GM19193 (cell line): Measurements from ENCODE around the gene USP3.

ENCODE experiments used
- POLR2A ChIP-seq: IDR thresholded peaks from 4 replicates; pipeline ENCODE4 v1.6.1; 2011; ENCODE audit not compliant: insufficient read depth, insufficient read length; ENCODE audit errors: extremely low read depth

The USP3 gene

DNA sequence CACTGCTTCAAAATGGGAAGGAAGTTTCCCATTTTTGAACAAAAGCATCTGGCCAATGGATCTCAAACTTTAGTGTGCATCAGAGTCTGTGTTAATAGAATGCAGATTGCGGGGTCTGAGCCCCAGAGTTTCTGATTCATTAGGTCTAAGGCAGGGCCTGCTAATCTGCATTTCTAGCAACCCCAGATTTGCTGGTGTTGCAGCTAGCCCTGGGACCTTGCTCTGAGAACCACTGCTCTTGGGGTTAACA, 30.7 kb upstream of the USP3 start:
- no peak for TF ChIP-seq POLR2A

DNA sequence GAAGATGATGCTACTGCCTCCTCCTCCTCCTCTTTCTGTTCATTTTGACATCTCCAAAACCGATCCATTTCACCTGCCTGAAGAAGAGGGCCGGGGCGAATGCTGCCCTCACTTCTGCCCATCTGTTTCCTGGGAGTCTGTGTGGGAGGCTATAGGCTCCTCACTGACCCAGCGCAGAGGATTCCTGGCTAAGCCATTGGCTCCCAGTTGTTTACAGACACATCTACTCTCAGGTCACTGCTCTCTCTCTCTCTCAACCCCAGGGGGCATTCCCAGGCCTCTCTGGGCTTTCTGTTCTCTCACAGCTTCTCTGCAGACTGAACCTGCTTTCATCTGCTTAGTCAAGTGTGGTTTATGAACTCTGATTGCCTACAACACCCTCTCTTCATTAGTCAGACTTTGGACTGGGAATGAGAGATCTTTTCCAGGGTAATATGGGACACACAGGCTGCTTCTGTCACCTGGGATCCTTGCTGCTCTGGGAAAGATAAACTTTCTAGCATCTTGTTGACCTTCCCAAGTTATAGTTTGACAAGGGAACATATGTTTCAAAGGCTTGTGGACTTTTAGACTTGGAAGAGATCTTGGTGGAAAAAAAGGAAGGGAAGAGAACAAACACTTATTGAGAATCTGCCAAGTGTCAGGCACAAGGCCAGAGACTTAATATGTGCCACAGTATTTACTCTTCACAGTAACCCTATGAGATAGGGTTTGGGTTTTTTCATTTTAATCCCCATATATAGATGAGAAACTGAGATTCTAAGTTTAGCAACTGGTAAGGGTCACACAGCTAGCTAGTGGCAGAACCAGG, 30.2 kb upstream of the USP3 start:
- peak; percentile 31 for TF ChIP-seq POLR2A

DNA sequence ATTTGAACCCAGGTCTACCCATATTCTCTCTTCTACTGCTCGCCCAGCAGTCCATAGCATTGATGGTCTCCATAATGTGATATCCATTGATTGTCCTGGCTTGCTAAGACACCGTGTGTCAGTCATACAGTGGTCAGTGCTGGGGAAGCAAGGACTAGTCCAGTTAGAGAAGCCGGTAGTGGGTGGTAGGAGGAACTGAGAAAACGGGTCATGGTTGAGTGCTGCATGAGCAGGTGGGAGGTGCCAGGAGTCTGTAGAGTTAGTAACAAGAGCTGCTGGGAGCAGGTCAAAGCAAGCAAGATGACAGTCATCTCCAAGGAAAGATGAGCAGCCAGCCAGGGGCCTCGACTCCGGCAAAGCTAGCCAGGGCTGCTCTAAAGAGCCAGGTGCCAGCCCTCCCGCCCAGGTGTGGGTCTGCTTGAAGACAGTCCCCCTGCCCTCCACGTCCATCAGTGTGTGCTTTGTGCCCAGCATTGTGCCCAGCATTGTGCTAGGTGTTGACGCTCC, 29.5 kb upstream of the USP3 start:
- peak; percentile 65 for TF ChIP-seq POLR2A

GRCh38 chr15:63475707-63476106, 28.7 kb upstream of the USP3 start:
- TF ChIP-seq POLR2A = no peak

- no peak for TF ChIP-seq POLR2A
Measured at GRCh38 chr15:63476229-63476632, 28.2 kb upstream of the USP3 start.

DNA sequence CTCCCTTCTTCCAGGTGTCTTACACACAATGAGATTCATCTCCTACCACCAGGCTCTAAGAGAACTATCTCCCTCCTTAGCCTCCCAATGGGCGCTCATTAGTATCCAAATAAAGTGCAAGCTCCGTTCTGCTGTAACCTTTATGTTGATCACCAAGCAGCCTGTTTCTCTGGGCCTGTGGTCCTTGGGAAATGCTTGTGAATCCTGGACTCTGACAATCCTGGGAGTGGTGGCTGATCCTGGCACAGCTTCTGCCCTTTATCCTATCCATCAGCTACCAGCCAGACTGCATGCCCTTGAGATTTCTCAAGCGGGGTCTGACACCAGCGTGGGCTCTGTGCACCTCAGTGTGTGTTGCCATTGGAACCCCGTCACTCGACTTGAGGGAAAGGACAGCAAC, 26.1 kb upstream of the USP3 start:
- no peak for TF ChIP-seq POLR2A

DNA sequence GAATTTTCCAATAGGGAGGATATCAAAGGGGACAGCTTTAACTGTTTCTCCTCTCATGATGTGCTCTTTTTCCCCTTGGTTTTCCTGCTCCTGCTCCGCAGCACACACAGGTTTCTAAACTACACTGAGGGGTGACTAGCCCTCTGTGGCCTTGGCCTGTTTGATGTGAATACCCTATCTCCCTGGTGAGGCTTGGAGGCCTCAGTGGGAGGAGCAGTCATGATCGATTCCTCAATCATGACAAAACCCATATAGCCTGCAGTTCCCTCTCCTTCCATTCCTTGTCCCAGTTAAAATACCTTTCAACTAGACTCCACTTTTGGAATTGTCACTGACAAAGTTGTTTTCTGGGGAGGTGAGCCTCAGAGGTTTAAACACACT, 24.0 kb upstream of the USP3 start:
- no peak for TF ChIP-seq POLR2A

DNA sequence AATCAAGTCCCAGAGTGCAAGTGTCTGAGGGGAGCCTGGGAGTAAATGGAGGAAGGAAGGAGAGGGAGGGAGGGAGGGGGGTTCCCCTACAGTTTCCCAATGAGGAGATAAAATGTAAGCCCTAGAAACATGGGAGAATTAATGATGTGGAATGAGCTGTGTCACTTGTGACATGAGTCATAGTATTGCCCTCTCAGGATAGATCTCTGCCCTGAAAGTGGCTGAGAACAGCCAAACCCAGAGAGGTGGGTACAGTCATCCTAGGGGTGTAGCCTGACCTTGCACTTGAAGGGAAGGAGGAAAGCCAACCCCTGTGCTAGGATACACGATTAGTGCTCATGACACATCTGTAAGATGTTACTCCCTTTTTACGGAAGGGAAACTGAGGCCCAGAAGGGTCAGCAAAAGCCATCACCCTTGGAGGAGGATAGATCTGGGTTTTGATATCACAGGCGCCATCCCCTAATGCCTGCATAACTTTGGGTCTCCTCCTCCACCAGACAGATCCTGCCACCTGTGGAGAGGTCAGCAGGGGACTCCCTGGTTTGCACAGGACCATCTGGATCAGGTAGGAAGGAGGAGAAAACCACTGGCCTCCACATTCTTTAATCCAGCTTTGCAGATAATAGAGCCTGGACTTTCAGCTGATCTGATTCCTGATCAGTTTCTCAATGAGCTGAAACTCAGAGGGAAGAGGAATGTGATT, 23.1 kb upstream of the USP3 start:
- no peak for TF ChIP-seq POLR2A

DNA sequence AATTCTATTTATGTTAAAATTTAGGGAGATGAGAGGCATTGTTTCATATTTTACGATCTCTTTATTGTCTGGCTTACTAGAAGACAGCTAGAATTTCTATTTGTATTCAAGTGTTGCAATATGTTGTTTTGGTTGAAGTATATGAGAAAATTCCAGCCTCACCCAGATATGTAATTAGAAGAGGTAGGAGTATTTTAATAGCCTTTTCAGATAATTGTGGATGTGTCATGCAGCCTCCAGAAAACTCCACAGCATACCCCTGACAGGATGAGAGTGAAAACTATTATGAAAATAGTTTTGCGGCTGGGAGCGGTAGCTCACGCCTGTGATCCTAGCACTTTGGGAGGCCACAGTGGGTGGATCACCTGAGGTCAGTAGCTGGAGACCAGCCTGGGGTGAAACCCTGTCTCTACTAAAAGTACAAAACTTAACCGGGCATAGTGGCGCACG, 21.5 kb upstream of the USP3 start:
- no peak for TF ChIP-seq POLR2A

DNA sequence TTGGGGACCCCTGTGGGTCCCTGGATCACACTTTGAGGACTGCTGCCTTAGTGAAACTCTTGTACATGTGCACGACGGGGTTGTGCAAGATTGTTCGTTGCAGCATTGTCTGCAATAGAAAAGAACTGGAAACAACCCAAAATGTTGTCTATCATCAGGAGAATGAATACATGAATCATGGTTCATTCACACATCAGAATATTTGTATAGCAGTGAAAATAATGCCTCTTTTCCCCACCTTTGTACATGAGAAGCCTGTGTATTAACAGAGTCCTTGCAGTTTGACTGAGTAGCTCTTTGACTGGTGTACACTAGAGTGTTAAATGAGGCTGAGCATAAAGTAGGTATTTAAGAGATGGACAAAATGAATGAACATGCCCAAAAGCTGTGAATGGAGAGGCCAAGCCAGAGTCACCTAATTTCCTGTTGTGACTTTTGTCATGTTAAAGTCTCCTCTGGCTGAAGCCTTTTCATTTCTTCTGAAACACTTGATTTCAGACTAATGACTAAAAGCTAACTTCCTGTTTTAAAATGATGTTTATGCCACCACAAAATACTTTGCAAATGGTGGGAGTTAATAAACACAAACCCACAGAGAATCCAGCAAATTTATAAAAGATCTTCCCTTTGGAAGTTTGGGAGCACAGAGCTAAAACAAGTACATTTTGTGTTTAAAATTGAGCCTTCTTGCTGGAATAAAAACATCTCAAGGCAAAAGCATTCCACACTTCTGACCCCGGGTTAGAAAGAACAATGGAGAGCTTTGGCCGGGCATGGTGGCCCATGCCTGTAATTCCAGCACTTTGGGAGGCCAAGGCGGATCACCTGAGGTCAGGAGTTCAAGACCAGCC, 20.6 kb upstream of the USP3 start:
- no peak for TF ChIP-seq POLR2A

GRCh38 chr15:63484433-63485186, 19.8 kb upstream of the USP3 start:
- no peak for TF ChIP-seq POLR2A

DNA sequence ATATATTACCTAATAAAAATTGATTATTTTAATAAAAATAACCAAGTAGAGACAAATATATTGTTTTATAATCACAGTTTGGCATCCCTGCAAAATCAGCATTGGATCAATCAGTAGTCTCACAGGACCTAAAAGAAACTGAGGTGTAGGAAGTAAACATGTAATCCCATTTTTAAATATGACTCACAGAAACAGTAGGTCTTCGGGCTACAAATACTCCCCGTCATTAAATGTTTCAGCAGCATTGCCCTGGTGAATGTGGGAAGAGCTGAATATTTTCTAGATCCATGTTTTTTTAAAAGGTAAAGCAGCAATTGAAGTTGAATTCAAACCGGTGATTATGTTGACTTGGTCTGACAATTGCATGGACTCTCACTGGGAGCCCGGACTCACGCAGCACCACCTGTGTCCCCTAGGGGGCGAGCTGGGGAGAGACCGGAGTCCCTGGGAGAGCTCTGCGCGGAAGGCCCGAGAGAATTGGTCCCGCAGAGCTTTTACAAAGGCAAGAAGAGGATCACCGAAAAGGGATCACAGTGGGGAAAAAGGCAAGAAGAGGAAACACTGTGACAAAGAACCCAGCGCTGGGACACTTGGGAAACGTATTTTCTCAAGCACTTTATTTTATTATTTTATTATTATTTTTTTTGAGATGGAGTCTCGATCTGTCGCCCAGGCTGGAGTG, 17.2 kb upstream of the USP3 start:
- no peak for TF ChIP-seq POLR2A

DNA sequence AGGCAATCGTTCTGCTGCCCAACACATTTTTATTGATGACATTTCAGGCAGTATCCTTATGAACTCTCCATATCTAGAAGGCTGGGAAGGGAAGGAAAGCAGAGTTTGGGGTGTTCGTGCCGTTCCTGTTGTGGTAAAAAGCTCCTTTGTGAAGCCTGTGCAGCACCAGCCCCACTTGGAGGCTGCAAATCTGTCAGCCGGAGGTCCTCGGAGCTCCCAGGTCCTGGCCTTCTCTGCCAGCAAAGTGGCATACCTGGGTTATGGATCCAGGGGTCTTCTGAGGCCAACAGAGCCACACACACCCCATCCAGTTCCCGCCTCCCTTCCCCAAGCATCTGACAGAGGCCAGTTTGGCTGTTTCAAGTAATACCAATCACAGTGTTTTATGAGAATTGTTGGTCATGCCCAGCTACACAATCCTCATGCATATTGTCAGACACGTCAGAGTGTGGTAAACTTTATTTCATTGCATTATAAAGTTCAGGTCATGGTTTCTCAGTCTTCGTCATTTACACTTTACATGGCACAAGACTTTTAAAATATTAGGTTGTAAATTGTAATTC, 15.9 kb upstream of the USP3 start:
- no peak for TF ChIP-seq POLR2A

GRCh38 chr15:63489352-63489751, 15.0 kb upstream of the USP3 start:
- TF ChIP-seq POLR2A = no peak

DNA sequence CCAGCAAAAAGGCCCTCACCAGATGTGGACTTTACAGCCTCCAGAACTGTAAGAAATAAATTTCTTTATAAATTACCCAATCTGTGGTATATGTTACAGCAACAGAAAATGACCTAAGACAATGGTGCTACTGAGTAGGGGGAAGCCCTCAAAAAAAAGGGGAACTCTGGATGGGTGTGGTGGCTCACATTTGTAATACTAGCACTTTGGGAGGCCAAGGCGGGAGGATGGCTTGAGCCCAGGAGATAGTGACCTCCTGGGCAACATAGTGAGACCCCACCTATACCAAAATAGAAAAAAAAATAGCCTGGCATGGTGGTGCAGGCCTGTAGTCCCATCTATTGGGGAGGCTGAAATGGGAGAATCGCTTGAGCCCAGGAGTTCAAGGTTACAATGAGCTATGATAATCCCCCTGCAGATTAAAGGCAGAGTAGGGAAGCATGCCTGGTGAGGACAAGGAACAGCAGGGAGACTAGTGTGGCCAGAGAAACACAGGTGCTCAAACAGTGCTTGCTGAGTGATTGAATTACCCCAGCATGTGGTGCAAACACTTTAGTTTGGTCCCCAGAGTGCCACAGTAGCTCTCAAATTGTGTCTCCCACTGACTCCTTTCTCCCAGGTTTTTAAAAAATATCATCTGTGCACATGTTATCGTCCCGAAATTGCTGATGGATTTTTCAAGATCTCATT, 13.9 kb upstream of the USP3 start:
- TF ChIP-seq POLR2A = no peak
